ENCODE results near the gene ING3.
"Not testable (repeated sequence)": the region's sequence is repeated elsewhere in the genome, so short reads cannot be mapped to it uniquely, and the experiment has no call there.

The ING3 gene

DNA sequence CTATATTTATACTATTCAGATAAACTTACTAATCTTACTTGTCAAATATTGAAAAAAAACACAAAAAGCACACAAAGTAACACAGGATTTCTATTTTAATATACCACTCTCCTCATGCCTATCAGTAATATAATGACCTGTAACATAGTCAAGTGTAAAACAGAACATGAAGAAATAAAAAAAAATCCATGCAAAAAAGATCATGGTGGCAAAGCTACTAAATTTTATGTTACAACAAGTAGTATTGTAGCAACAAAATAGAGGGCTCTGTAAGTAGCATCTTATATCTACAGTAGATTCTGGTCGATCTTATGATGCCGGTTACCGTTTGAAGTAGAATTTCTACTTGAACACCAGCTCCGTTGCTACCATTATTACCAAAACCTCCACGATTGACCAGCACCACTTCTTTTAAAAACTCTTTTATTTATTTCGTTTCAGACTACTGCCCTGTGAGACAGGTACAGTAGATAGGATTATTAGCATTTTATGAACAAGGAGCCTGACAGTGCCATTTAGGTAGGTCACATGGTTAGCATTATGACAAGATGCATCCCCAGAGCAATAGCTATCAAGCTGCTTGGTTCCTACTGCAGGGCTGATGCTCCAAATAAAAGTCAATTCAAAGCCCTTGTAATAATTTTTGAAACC lies 40.0 kb downstream of the ING3 start:
- DNase-seq, result no peak

DNA sequence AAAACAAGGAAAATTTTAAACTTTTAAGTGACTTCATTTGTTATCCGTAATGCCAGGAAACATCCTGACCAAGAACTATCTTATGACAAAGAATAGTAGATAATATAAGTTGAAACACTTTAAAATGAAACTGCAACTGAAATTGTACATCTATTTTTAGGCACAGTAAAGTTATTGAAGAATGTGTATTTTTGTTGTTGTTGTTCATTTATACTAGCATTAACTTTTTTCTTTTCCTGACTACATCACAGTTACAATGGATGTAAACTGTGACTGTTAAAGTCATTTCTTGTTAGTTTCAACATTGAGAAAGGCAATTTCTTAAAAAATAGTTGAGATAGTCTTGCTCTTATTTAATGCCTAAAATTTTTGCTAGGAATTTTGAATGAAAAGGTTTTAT lies 40.6 kb downstream of the ING3 start:
- DNase-seq, result no peak

DNA sequence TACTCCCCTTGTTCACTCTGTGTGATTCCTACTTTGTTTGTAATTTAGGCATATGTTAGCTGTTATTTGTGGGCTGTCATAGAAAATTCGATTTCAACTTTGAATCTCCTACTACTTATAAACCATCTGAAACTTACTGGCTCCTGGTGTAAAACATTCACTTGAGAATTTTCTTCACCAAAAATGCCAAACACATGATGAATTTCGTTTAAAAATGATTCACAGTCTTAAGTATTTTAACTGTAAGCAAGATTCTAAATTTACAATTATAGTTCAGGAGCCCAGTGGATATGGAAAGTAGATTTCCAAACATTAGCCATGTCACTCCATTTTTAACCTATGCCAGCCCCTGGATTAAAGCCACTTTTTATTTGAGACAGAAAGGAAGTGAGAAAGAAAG lies 41.0 kb downstream of the ING3 start:
- DNase-seq, result no peak

DNA sequence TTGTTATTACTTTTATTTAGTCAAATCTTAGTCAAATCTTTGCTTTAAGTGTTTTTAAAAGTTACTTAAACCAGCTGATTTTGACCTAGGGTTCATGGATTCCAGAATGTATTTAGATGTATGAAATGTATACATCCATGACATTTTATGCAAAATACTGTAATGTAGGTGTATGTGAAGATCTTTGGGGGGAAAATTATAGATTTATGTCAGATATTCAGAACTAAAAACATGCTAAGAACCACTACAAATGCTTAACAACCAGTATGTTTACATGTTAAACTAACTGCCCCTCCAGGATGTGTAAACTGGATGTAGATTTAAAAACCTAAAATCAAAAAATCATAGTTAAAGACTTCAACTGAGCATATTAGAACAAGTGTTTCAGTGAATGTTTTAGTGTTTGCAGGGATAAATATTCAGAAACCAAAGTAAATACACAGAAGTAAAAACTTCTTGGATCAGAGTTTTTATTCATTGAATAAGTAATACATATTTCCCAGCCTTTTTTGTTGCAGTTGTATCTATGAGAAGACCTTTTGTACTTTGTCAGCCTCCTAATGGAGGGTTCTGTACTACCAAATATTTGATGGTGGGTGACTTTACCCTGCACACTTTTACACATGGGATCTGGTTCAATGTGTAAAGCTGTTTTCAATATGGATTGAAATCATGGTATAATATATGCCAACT lies 41.8 kb downstream of the ING3 start:
- no peak for DNase-seq

DNA sequence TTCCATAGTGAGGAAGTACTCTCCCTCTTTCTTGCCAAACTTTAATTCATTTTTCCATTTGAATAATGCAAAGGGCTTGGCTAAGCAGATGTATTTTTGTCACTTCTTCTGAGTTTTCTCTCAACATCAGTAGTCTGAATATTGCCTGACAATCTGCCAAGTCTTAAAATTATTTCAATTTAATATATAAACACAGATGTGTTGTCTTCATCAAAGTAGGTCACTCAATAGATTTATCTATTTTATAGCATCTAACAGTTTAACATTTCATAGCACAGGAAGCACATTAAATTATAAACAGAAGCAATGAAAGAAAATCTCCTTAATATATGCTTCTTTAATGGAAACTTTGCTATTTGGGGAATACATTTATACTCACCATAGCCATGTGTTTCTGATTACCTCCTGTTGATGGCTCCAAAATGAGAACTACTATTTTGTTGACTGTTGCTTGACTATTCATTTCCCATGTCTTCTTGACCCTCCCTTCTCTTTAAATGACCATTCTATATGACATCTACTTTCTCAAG lies 42.5 kb downstream of the ING3 start:
- DNase-seq, result no peak

DNA sequence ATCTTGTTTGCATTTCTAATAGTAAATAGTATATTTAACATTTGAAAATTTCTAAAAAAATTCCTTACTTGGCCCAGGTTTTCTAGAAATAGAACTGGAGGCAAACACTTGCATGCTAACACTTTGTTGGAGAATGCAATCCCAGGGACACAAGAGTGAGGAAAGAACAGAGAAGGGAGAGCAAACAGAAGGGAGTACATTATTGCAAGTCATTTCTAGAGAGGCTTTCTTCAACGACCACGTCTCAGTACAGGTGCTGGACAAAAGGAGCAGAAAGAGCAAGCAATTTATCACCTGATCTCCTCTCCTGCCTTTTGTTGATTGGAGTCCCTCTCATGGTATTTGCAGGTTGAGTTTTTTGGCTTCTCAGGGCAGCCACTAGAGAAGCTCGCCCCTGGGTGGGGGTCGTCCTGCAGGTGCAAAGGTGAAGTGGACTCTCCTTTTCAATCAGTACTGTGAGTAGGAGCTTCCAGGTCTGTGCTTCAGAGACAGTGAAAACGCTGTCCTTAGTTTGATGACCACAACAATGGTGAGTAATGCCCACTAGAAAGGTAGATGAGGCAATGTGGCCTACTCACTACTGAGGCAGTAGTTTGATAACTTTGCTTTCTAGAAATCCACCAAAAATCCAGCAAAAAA lies 43.1 kb downstream of the ING3 start:
- no peak for DNase-seq

DNA sequence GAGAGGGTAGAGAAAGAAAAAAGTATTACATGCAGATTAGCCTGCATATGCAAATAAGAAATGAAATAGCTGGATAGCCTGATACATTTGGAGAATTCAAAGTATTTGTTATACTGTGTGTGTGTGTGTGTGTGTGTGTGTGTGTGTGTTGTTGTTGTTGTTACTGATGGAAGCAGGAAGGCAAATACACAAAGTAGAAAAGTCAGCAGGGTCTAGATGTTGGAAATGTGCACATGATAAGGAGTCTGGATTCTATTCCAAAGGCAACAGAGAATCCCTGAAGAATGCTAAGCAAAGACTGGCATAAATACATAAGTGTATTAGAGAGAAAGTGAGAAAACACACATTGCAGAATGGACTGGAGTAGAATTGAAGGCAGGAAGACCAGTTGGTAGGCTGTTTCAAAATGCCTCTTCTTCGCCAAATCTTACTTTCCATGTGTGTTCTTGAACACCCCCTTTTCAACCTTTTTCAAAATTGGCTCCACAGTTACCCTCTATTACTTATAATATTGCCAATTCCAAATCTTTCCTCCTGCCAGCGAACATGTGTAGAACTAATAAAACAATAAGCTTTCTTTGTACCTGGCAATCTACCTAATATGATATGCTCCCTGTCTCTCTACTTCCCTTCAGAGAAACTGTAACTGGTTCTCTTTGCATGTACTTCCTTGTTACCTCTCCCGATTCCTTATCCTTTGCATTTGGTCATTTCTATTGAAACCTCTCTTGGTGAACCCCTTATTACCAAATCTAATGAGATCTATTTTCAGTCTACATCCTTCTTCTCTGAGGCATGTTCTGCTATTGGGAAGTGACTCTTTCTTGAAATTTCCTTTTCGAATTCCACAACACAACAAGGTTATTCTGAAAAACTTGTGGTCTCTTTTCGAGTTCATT lies 44.2 kb downstream of the ING3 start:
- no peak for DNase-seq

DNA sequence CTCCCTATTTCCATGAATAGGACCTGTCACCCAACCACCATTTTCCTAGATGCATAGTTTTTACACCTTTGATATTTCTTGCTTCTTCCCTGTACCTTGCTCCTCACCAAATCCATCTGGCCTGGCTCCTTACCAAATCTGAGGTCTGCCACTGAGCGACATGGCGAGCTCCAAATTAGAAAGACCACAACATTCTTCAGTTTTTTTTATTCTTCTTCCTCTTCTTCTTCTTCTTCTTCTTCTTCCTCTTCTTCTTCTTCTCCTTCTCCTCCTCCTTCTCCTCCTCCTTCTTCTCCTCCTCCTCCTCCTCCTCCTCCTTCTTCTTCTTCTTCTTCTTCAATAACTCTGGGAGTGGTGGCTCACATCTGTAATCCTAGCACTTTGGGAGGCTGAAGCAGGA lies 45.1 kb downstream of the ING3 start:
- DNase-seq, result no peak

DNA sequence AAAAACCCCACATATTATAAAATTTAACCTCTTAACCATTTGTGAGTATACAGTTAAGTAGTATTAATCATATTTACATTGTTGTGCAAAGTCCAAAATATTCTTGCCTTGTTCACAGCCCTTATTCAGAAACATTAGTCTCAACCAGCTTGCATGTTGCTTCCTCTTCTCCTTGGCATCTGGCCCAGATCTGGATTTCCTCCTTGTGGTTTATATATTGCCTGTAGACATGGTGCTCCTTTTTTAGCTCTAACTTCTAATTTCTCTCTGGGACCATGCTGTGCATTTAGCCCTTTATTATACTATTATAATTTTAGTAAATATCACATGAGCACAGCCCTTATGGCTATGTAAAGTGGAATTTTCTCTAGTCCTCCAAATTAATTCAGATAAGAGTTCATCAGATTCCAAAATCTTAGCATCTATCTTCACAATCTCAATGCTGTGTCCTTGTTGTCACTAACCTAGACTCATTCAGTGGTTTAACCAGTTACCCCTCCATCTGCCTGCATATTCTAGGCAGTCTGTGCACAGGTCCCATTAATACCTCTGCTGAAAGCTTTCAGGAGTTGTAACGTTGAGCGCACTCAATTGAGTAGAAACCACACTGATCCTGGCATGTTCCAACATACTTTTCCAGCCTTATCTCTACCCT lies 45.9 kb downstream of the ING3 start:
- no peak for DNase-seq

DNA sequence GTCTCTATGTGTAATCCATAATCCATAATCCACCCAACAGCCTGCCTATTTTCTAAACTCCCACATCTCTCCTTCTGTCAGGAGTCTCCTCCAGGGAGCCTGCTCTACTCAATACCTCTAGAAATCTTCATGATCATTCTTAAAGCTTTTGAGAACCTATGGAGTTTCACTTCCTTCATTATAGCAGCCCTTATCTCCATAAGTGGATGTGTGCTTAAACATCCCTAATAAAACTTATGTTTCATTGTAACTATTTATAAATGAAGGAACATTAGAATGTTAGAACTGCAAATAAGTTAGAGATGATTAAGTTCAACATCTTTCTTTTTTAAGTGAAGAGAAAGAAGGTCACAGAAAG lies 46.4 kb downstream of the ING3 start:
- DNase-seq, result no peak

DNA sequence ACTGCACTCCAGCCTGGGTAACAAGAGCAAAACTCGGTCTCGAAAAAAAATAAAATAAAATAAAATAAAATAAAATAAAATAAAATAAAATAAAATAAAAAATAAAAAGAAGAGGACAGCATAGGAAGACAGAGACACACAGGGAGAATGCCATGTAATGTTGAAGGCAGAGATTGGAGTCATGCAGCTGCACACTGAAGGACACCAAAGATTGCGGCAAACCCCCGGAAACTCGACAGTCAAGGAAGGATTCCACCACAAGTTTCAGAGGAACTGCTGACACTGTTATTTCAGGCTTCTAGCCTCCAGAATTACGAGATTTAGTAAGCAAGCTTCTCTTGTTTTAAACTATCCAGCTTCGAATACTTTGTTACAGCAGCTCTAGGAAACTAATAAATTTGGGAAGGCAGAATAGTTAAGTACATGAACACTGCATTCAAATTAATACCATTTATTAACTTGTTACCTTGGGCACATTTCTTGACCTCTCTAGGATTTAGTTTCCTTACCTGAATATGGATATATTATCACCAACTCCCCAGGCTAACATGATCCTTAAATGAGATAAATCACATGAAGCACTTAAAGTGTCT lies 47.4 kb downstream of the ING3 start:
- DNase-seq, result no peak

DNA sequence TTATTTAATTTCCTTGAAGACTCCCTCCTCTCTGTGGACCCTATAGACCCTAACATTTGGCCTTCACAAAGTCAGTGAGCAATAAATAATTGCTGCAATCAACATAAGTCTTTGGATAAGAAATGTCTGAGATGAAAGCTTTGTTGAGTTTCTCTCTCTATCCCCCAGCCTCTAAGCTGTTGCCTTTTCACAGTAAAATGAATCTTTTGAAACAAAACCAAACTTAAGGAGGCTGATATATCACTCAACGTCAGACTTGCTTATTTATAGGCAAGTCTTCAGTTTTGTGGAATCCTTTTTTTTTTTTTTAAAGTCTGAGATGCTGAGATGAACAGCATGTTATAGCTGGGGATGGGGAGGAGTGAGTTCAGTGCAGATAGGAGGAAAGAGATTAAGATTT lies 47.9 kb downstream of the ING3 start:
- no peak for DNase-seq

DNA sequence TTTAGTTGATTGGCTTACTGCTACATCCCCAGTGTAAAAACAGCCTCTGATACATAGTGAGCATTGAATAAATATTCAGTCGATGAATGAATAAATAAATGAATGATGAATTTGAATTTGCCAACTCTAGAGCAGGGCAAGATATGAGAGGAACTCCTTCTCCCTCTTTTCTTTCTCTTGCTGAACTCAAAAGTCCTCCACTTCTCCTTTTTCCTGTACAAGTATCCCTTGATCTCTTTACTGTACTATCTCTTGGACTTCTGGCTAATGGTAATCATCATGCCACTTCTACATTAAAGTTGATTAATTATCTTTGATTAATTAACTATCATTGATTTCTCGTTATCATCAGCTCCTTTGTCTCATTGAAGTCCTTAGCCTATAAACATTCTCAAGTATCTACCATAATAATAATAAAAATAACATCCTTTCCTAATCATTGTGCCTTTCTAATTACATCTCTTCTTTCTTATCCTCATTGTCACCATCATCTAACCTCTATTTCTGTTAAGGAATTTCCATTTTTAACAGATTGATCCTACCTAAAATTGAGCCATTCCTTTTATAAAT lies 48.5 kb downstream of the ING3 start:
- no peak for DNase-seq

DNA sequence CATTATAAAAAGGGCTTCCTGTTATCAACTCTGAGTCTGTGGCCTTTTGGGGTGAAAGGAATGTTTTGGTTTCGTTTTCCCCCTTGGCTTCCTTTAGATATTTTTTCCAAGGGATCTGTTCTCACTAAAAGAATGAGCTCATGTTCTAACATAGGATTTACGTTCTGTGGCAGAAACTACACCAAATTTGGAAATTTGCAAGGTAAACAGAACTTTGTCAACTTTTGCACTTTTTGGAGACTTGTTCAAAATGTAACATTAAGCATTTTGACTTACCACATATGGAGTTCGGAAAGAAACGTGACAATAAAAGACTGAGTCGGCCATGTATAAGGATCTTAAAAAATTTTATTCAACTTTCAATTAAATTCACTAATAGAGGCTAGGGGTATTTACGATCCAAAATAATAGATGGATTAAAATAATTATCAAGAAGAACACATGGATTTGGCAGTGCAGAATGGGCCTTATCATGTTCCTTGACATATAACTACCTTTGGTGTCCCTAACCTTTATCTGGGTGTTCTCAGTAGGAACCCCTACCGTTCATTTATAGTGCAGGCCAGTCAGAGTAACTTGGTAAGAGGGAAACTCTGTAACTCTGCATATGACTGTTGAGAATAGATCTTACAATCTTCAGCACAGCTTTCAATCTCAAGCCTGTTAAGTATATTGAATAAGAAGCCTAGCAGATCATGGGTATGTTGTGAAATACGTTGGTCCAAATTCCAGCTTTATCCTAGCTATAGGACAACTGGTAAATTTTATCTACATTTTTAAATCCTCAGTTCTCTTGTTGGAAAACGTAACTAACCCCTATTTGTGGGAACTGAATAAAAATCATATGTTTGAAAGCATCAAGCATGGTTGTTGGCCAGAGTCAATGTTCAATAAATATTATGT lies 49.8 kb downstream of the ING3 start:
- DNase-seq, result no peak

DNA sequence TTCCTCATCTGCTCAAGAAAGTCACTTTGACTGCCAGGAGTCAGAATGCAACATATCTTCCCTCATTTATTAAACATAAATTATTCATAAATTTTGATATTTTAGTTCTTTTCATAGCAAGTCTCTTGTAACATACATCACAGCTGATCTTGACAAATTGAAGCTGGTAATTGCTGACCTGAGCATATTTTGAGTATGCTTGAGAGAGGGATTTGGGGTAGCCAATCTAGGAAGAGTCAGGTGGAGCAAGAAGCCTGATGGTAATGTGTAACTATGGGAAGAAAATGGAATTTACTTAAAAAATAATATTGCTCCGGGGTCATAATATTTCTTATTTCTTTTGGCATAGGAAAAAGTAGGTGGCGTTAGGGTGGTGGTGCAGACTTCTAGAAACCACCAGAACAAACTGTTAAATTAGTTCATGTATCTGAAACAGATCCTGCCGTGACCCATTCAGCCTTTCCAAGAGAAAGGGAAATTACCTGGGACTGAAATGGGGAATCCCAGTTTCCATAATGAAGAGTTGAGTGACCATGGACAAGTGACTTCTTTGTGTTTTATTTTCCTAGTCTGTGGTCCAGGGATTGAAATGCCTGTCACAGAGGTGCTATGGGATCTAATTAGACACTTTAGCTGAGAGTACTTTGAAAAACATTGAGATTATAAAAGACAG lies 50.8 kb downstream of the ING3 start:
- DNase-seq, result no peak

DNA sequence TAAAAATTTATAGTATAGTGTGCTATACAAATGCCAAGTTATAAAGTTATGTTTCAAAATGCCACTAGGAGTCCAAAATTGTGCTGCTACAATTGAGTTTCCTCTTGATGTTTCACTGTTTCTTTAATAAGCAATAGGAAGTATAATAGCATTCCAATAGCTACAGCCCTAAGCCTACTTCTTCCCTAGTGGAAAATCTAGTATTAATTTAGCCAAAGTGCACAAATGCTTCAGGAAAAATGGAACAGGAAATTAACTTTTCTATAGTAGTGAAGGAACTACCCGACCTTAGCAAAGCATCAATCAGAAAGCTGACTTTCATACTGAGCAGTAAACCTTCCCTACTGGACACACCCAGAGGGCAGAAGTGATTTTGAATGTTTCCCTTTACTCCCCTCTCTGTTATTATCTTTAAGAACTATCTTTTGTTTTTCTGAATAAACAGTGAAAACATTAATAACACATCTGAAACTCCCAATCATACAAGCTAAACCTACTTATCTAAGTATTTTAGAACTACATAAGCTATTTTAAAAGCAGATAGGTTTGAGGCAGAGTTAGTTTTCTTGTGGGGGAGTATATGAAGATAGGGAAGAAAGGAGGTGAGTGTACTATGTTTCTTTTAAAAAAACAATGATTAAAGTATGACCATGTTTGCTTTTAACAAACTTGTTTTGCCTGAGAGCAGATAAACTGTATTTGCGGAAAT lies 51.6 kb downstream of the ING3 start:
- DNase-seq, result no peak

DNA sequence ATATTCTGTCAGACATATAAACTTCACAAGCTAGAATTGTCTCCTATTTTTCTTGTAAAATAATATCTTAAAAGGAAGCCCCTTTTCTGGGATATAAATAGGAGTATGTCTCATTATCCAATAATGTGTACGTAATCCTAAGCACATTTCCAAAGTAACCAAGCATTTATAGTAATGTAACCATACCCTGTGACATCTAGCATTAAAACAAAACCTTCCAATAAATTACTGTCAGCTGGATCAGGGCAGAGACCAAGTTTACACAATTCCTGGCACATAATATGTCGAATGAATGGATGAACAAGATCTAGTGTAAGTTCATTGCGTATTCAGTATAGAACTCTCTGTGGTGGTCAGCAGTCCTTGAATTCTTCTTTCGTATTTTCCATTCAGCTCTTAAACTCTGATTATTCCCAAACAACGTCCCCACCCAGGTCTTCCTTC lies 52.2 kb downstream of the ING3 start:
- no peak for DNase-seq

DNA sequence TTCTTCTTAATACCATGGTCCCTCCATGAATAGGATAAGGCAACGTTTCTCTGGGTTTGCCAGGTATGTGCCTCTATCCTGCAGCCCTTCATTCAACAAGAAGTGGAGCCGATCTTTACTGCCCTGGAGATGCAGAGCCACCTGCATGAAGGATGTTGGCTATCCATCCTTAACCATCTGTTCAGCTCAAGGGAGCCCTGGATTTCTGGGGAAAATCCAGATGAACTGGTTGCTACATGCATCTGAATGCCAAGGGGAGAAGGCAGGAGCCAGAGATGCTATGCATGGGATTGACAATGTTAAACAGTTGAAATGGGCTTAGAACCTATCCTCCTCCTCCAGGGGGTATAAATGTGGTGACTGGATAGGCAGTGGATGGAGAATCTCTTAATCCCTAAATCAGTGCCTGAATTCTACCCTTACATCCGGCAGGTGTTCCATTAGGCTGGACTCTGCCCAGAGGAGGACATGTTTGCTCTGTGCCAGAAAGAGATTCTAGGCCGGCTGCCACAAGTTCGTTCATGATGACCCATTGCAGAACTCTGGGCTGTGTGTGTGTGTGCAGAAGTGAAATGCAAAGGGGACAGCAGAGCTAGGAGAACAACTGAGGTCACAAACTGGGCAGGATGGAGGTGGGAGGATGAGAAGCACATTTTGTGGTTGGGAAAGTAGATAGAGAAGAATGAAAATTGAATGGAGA lies 53.6 kb downstream of the ING3 start:
- DNase-seq, result no peak

DNA sequence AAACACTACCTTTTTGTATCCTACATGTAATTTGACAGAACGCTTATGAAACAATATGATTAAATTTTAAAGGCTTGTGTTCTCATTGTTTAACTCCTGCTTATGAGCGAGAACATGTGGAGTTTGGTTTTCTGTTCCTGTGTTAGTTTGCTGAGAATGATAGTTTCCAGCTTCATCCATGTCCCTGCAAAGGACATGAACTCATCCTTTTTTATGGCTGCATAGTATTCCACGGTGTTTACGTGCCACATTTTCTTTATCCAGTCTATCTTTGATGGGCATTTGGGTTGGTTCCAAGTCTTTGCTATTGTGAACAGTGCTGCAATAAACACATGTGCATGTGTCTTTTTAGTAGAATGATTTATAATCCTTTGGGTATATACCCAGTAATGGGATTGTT lies 54.5 kb downstream of the ING3 start:
- not testable (repeated sequence) for DNase-seq

All from stimulated activated CD4-positive, alpha-beta T cell treated with anti-CD3 and anti-CD28 coated beads, Interleukin-2, amount 100 ng/mL, for 24 hours (primary cell).